Right lung (tissue), 5 donors: ENCODE data around the gene IL19. TPM values are rescaled to one million over a fixed set of nuclear protein-coding genes. Genes with fewer than 3 reads are reported as not detected.
"Not testable (repeated sequence)": the region's sequence is repeated elsewhere in the genome, so short reads cannot be mapped to it uniquely, and the experiment has no call there.

ENCODE experiments used
- DNase-seq, 2 donors: peaks; one replicate each; pipeline ENCODE4 v3.0.0-alpha.2; 2013
- polyA plus RNA-seq, 5 donors: library from polyadenylated mRNA; unstranded; fragments of 120-200 nt; gene quantifications; one replicate each; pipeline versions ENCODE4 v1.2.1 to v1.2.3, GENCODE V29; 2013; ENCODE audit warnings: inconsistent platforms in 1 of 5, low replicate concordance in 1 of 5; ENCODE audit not compliant: insufficient read length in 5 of 5, insufficient read depth in 1 of 5

Gene IL19
- polyA plus RNA-seq, 5 donors: not detected

DNA sequence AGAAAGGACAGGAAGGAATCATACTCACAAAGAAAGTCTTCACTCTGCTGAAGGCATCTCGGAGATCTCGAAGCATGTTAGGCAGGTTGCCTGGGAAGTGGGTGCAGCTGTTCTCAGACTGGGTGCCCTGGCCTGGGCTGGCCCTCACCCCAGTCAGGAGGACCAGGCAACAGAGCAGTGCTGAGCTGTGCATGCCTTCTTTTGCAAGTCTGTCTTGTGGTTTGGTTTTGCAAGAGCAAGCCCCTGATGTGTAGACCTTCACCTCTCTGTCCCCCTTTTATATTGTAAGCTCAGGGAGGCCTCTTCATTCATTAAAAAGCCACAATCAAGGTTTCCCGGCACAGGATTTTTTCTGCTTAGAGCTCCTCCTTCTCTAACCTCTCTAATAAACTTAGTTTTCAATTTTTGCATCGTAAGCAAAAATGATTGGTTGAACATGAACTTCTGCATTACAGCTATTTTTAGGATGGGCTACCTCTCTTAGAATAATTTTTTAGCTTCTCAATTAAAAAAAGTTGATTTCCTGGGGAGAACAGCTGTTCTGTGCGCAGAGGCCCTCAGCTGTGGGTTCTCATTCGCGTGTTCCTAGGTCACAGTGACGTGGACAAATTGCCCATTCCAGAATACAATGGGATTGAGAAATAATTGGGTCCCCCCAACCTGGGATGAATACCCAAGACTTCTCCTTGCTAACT is 1.8 kb downstream of the IL19 start, which contains the start of gene IL10:
Gene IL10, minus strand, starts transcription at position 252 of the 695 bp plus-strand sequence. Its CDS starts 59 bp downstream, at position 193.
- DNase-seq: no peak

DNA sequence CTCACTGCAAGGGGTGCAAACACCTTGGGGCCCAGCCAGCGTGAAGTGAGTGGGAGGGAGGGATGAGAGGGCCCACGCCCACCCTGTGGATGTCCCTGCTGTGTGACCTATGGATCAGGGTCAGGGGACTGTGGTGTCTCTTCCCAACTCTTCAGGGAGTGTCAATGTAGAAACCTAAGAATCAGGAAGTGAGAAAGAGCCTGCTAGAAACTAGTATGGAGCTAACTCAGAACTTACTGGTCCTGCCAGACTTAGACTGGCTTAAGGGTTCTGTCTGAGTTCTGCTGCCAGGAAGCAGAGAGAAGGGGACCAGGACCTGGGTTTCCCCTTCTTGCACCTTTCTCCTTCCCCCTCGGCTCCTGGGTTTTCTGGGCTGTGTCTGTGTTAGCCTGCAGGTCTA is 3.5 kb downstream of the IL19 start:
- DNase-seq: no peak

DNA sequence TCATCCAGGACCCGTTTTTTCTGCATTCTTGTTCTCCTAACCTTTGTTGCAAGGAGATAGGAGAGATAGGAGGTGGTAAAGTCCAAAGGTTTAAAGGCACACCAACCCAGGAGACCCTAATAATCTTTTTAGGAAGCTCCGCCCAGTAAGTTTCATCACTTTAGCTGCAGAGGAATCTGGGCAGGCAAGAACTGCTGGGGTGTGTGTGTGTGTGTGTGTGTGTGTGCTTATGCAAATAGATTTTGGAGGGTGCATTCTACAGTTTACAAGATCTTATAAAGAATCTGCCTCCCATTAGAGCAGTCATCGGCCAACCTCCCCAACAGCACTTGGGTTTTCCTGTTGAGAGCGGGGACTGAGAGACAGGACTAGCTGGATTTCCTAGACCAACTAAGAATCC is 5.7 kb downstream of the IL19 start:
- peak; percentile 27 to 31 for DNase-seq

GRCh38 chr1:206778031-206778430 is 7.5 kb downstream of the IL19 start:
- no peak for DNase-seq

DNA sequence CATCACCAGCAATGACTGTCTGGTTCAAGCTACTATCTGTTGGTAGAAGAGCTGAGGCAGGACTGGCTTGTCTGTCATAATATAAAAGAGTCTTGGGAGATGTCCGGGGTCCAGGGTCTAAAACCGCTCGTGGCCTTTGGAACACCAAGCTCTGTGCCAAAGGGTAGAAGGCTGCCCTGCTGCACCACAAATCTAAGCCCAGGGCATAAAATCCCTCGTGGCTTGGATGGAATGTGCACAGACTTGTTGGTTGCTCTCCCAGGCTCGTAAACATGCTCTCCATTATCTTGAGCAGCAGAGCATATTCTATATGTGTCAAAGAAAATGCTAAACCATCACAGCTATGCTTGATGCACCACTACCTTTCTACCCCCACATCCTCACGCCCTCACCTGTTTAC is 8.3 kb downstream of the IL19 start:
- DNase-seq: not testable (repeated sequence)

- DNase-seq: no peak
Measured at GRCh38 chr1:206779638-206780037, 9.1 kb downstream of the IL19 start.

DNA sequence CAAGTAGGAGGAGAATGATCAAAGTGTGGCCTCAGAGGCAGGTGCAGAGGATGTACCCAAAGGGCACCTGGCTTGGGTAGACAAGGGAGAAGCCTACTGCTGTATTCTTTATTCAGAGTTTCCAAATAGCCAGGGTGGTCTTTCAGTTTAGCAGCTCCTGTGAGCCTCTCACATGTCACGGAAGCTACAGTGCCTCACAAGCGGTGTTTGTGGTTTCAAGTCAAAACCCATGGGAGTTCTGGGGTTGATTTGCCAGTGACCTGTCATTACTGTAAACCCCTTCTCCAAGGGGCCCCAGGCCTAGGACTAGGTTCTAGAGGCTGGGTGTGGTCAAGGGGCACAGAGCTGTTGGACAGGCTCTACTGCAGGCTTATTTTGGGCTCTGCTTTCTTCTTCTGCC is 11.9 kb downstream of the IL19 start:
- DNase-seq: no peak

DNA sequence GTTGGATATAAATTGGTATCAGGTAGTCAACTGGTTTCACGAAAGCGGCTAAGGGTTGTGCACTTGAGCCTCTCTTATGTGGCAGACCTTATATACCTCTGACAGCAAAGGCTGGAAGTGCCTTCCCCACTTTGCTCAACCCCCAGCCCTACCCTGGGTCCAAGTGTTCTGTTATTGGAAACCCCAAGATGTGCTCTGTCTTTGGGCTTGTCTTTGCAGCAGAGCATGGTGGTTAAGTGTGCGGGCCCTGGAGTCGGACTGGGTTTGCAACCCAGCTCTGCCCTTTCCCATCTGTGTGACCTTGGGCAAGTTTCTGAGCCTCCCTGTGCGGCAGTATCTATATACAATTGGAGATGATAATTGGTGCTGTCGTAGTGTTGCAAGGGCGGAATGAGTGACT is 12.9 kb downstream of the IL19 start:
- no peak for DNase-seq

- no peak for DNase-seq
Measured at GRCh38 chr1:206784471-206784903, 13.9 kb downstream of the IL19 start.

GRCh38 chr1:206785182-206785765 is 14.7 kb downstream of the IL19 start:
- DNase-seq: no peak

DNA sequence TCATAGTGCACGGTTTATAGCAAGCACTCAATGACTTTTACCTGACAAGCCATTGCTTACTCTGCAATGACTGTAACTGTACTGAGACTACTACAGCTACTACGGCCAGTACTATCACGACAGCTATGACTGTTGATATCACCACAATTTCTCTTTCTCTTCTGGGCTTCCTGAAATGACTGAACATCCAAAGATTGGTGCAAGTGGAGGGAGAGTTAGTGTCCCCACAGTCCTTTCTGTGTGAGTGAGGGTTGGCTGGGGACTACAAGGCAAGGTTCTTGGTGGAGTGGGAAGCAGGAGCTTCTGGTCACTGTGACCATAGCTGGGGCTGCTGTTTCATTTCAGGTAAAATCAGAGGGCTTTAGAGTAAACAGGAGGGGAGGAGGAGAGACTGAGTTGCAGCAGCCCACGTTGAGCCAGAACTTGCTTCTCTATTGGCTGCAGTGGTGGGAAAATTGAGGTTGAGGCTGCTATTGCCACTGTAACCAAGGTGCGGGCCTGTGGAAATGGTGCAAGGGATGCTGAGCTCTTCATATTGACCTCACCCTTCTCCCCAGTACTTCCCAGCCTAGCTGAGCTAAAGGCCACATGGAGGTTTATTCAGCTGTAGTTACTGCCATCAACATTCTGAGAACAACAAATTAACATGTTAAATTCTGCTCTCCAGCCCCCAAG is 15.8 kb downstream of the IL19 start:
- no peak for DNase-seq

- no peak for DNase-seq
Measured at GRCh38 chr1:206787891-206788290, 17.3 kb downstream of the IL19 start.

DNA sequence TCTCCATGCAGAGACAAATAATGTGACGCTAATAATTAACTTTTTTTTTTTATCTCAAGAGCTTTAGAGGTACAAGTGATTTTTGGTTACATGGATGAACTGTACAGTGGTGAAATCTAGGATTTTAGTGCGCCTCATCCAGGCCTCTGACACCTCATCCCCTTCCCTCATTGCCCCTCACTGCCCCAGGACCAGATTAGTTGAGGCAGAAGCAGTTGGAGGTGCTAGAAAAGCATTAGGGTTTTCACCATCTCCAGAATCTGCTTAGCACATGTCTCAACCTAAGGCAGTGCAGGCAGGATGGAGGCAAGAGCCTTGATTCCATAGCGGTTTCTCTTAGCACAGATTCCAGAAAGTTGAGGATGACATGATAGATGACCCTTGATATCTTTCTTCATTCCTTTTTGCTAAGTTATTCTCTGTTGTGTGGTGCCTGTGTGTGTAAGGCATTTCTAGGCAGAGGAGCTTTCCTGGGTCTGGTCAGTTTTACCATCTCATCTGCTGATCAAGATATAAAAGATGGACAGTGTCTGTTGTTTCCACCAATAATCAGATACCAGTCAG is 18.0 kb downstream of the IL19 start:
- DNase-seq: no peak

- DNase-seq: no peak
Measured at GRCh38 chr1:206790502-206791250, 20.1 kb downstream of the IL19 start.

DNA sequence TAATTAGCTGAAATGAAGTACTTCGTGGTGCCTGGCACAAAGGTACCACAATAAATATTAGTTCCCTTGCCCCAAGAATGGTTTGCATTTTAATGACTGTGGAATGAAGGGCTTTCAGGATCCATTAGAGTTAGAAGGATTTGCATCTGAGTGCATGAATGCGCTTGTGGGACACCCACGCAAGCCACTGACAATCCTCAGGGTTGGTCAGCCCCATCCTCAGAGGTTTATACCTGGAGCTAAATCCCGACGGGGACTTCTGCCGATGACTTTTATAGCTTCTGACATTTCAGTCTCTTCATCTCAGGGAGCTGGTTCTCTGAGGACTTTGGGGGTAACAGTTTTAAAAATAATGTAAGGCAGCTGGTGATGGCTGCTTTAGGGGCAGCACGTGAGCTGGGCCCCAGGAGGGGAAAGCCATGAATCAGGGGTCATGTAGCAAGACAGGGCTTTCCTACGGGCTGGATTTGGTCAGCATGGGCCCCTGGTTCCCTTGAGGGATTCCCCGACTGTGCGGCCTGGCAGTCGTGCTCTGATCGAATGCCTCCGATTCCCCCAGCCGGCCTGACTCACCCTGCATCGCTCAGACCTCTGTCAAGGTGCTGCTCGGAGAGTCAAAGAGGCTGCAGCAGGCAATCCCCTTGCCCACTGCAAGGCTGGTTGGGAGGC is 22.5 kb downstream of the IL19 start:
- DNase-seq: no peak

GRCh38 chr1:206793620-206794019 is 23.0 kb downstream of the IL19 start:
- DNase-seq: no peak

- no peak for DNase-seq
Measured at GRCh38 chr1:206794294-206794908, 23.8 kb downstream of the IL19 start.

DNA sequence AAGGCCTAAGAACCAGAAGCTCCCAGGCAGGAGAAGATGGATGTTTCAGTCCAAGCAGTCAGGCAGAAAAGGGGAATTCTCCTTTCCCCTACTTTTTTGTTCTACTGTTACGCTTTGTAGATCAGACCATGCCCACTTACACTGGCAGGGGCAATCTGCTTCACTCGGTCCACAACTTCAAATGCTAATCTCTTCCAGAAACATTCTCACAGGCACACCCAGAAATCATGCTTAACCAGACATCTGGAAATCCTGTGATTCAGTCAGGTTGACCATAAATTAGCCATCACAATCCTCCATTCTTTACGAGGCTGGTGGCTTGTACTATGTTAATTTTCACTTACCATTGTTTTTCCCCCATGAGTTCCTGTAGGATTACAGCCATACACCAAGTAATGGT is 25.5 kb downstream of the IL19 start:
- DNase-seq: no peak

GRCh38 chr1:206796981-206797402 is 26.4 kb downstream of the IL19 start:
- DNase-seq: no peak

DNA sequence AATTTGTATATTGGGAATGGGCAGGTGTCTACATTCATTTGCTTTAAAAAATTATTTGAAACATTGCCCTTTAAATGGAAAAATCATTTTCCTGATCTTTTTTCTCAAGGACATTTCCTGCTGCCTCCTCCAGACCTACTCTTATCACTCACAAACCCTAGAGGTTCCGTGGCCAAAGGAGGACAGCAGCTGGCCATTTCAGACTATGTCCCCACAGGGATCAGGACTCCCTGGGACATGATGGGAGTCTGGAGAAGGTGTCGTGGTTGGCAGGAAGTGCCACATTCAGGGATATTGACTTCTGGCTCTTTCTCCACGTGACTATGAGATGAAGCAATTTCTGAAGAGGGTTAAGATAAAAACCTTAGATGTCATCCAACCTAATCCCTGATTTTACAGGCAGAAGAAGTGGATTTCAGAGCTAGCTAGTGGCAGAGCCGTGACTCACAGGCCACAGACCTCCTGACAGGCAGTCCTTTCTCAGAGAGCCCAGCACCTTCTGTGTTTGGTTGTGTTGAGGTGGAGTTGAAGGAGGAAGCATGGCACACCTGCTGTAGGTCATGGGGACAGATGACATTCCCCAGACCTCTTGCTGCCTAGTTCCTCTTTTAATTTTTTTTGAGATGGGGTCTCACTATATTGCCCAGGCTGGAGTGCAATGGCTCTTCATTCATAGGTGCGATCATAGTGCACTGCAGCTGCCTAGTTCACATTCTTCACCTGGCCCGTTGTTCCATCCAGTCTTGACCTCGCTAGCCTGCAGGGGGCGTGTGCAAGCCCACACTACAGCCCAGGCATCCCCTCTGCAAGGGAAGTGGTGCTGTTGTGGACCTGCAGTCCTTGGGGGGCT is 27.2 kb downstream of the IL19 start:
- no peak for DNase-seq
